Sigmoid colon (tissue), 3 donors: ENCODE results near the gene OR5B3.

ENCODE experiments used
- CTCF ChIP-seq, 4 experiments: fragments of 450-650 bp in 3 of 4; fragments of 200-600 bp in 1 of 4; IDR thresholded peaks; one replicate each; pipeline ENCODE4 v1.5.1; 2016 to 2019; ENCODE audit warnings: antibody characterized with exemption in 4 of 4, mild to moderate bottlenecking in 3 of 4, moderate library complexity in 2 of 4
- POLR2A ChIP-seq, 2 donors: fragments of 450-650 bp; IDR thresholded peaks; one replicate each; pipeline ENCODE4 v1.6.1; 2016; ENCODE audit warnings: antibody characterized with exemption in 2 of 2, mild to moderate bottlenecking in 2 of 2, moderate library complexity in 2 of 2

- TF ChIP-seq CTCF (IDR thresholded peaks at IDR 0.05) (no peak), POLR2A (IDR thresholded peaks at IDR 0.05) (no peak)
These were observed 27.0 kb upstream of the OR5B3 start for GRCh38 chr11:58433638-58434203.
